Osteocyte (in vitro differentiated cells): ENCODE results near the gene MTMR12. TPM values are rescaled to one million over a fixed set of nuclear protein-coding genes. Genes with fewer than 3 reads are reported as not detected.

Experiments
- DNase-seq: peaks from one replicate; pipeline ENCODE4 v3.0.0; 2021; ENCODE audit warnings: mixed read lengths; ENCODE audit not compliant: unreplicated experiment; ENCODE audit errors: extremely low spot score
- H3K27ac Mint-ChIP-seq: one replicate; pipeline ENCODE4 v1.8.0; 2021; ENCODE audit warnings: mild to moderate bottlenecking, mixed read lengths; ENCODE audit not compliant: unreplicated experiment
- H3K27me3 Mint-ChIP-seq: one replicate; pipeline ENCODE4 v1.8.0; 2021; ENCODE audit warnings: mixed read lengths; ENCODE audit not compliant: unreplicated experiment
- H3K36me3 Mint-ChIP-seq: one replicate; pipeline ENCODE4 v1.8.0; 2021; ENCODE audit warnings: mixed read lengths; ENCODE audit not compliant: unreplicated experiment
- H3K4me1 Mint-ChIP-seq: one replicate; pipeline ENCODE4 v1.8.0; 2021; ENCODE audit warnings: mixed read lengths; ENCODE audit not compliant: unreplicated experiment
- H3K4me3 Mint-ChIP-seq: one replicate; pipeline ENCODE4 v1.8.0; 2021; ENCODE audit warnings: mild to moderate bottlenecking, moderate library complexity, mixed read lengths; ENCODE audit not compliant: unreplicated experiment
- H3K9me3 Mint-ChIP-seq: one replicate; pipeline ENCODE4 v1.8.0; 2021; ENCODE audit warnings: mixed read lengths; ENCODE audit not compliant: unreplicated experiment
- CTCF ChIP-seq: fragments of 200-600 bp; sonication (generic); IDR thresholded peaks from 2 replicates; pipeline ENCODE4 v1.5.0; 2021; ENCODE audit warnings: antibody characterized with exemption, mild to moderate bottlenecking, moderate library complexity
- total RNA-seq: library from RNA; stranded (reverse); gene quantifications from 2 replicates; pipeline ENCODE4 v1.2.1, GENCODE V29; 2021

The MTMR12 gene
- total RNA-seq, 1 donor from 2014 or later: 23.4 TPM

GRCh38 chr5:32320576-32320975 lies 7.8 kb upstream of the MTMR12 start:
- Mint-ChIP-seq H3K4me3 (no peak overlapping the region), H3K27me3 (no peaks in the 10 kb centered on the region), H3K9me3 (peaks cover 6% of the 10 kb centered on the region), H3K4me1 (peaks cover 9% of the 10 kb centered on the region), H3K36me3 (no peaks in the 10 kb centered on the region), H3K27ac (no peak overlapping the region)
- DNase-seq: no peak
- TF ChIP-seq CTCF: no peak

GRCh38 chr5:32319926-32320543 lies 7.3 kb upstream of the MTMR12 start:
- H3K27me3 Mint-ChIP-seq: no peaks in the 10 kb centered on the region
- no peak for TF ChIP-seq CTCF
- H3K9me3 Mint-ChIP-seq: peaks cover 6% of the 10 kb centered on the region
- no peak overlapping the region for H3K27ac Mint-ChIP-seq
- no peaks in the 10 kb centered on the region for H3K36me3 Mint-ChIP-seq
- H3K4me3 Mint-ChIP-seq: no peak overlapping the region
- H3K4me1 Mint-ChIP-seq: peaks cover 6% of the 10 kb centered on the region
- DNase-seq: peak; percentile 79

- Mint-ChIP-seq H3K36me3 (no peaks in the 10 kb centered on the region), H3K4me1 (no peaks in the 10 kb centered on the region)
- TF ChIP-seq CTCF: no peak
Observed at GRCh38 chr5:32319392-32319791, 6.7 kb upstream of the MTMR12 start.

GRCh38 chr5:32317041-32317440 lies 4.3 kb upstream of the MTMR12 start:
- Mint-ChIP-seq H3K9me3 (peaks cover 6% of the 10 kb centered on the region), H3K4me3 (no peak overlapping the region), H3K36me3 (no peaks in the 10 kb centered on the region), H3K27ac (no peak overlapping the region), H3K4me1 (peaks cover under 1% of the 10 kb centered on the region), H3K27me3 (no peaks in the 10 kb centered on the region)
- DNase-seq: peak; percentile 80
- TF ChIP-seq CTCF: no peak

More at GRCh38 chr5:32319392-32319791, 6.7 kb upstream of the MTMR12 start:
- peak; percentile 69 for DNase-seq
- Mint-ChIP-seq H3K4me3 (no peak overlapping the region), H3K9me3 (peaks cover 6% of the 10 kb centered on the region), H3K27me3 (no peaks in the 10 kb centered on the region), H3K27ac (no peak overlapping the region)

- peak; percentile 27 for DNase-seq
- peaks cover 13% of the 10 kb centered on the region for H3K4me1 Mint-ChIP-seq
- no peak for TF ChIP-seq CTCF
- H3K36me3 Mint-ChIP-seq: peaks cover 4% of the 10 kb centered on the region
- no peak overlapping the region for H3K27ac Mint-ChIP-seq
- no peaks in the 10 kb centered on the region for H3K27me3 Mint-ChIP-seq
- no peaks in the 10 kb centered on the region for H3K9me3 Mint-ChIP-seq
- peak overlapping the region; percentile 42 for H3K4me3 Mint-ChIP-seq
Observed at GRCh38 chr5:32315221-32316014, 2.7 kb upstream of the MTMR12 start.
